HG02973 (cell line): ENCODE measurements around the gene ST3GAL4.

Experiments
- ATAC-seq: cut with Tn5 transposase; IDR thresholded peaks from one replicate; pipeline ENCODE4 v1.9.1; 2021; ENCODE audit warnings: moderate library complexity; ENCODE audit not compliant: unreplicated experiment

ST3GAL4 gene

GRCh38 chr11:126403658-126404057 lies 48.2 kb downstream of the ST3GAL4 start:
- ATAC-seq, result peak; percentile 90

GRCh38 chr11:126404367-126404766 lies 48.9 kb downstream of the ST3GAL4 start:
- no peak for ATAC-seq

DNA sequence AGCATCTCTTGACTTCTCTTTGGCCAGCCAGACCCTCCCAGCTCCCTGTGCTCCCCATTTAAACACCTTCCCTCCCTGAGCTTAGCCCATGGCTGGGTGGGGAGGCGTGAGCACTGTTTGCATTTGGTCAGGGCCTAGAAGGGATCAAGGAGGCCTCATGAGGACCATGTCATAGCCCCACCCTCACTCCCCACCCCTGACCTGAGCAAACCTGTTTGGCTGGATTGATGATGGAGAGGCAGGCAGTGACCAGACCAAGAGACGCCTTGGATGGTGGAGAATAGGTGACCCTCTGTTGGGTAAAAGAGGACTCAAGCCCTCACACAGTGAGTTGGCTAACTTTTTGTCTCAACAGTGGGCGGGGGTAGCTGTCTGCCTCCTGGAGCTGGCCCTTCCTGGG lies 49.9 kb downstream of the ST3GAL4 start:
- ATAC-seq, result no peak

GRCh38 chr11:126405906-126406305 lies 50.4 kb downstream of the ST3GAL4 start:
- no peak for ATAC-seq

DNA sequence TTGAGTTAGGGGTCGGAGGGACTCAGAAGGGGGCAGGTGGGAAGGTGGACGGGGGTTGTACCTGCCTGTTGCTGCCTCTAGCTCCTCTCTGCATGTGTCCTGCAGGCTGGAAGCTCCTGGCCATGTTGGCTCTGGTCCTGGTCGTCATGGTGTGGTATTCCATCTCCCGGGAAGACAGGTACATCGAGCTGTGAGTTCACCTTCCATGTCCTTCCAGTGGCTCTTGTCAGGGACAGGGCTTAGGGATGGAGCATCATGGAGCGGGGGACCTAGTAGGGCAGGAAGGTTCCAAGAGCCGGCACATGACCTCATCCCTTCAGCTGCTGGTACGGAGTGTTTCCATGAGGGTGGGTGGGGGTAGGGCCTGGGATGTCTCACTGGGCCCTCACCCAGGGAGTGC lies 50.9 kb downstream of the ST3GAL4 start:
- no peak for ATAC-seq

DNA sequence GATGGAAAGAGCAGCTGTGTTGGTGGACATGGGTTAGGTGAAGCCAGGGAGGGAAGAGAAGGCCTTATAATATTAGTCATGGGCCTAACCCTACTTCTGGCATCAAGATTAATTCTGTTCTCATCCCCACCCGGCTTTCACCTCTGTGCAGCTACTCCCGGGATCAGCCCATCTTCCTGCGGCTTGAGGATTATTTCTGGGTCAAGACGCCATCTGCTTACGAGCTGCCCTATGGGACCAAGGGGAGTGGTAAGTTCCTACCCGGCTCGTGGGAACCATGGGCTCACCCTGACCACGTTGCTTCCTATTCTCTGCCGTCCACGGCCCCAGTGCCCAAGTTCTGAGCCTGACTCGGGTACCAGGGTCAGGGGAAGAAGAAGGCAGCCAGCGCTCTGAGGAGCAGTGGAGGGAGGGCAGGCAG lies 51.6 kb downstream of the ST3GAL4 start:
- ATAC-seq, result no peak

GRCh38 chr11:126407682-126408288 lies 52.3 kb downstream of the ST3GAL4 start:
- no peak for ATAC-seq

- no peak for ATAC-seq
Measured at GRCh38 chr11:126408496-126408895, 53.0 kb downstream of the ST3GAL4 start.

GRCh38 chr11:126408901-126409619 lies 53.6 kb downstream of the ST3GAL4 start:
- no peak for ATAC-seq

DNA sequence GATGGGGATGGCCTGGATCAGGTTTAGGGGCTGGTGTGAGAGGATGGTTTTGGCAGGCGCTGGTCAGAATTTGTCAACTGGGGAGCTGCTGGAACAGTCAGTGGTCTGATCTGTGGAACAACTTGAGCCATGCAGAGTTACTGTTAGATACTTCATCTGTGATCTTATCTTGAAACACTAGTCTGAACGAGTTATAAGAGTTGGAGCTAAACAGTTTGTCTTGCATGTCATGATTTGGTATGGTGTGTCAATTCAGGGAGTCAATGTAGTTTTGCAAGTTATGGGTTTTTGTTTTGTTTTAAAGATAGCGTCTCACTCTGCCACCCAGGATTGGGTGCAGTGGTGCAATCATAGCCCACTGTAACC lies 54.1 kb downstream of the ST3GAL4 start:
- no peak for ATAC-seq

- ATAC-seq, result no peak
Measured at GRCh38 chr11:126410649-126411048, 55.2 kb downstream of the ST3GAL4 start.

DNA sequence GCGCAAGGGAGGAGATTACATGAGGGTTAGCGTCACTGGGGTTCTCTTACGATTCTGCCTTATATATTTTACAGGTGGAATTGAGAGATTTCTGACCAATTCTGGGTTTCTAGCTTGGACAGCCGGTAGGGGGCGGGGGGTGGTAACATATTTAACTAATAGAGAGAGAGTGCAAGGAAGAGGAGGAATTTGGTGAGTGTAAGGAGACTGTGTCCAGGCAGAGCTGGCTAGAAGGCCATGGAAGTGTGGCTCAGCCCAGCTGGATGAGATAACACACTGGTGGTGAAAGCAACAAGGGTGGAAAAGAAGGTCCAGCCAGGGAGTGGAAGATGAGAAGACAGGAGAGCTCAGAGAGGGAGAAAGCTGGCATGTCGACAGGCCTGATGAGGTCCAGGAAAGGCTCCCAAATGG lies 56.5 kb downstream of the ST3GAL4 start:
- no peak for ATAC-seq

GRCh38 chr11:126413426-126413825 lies 57.9 kb downstream of the ST3GAL4 start:
- ATAC-seq, result no peak

- ATAC-seq, result no peak
Measured at GRCh38 chr11:126413843-126414405, 58.4 kb downstream of the ST3GAL4 start.

- ATAC-seq, result no peak
Measured at GRCh38 chr11:126414615-126415014, 59.1 kb downstream of the ST3GAL4 start.

GRCh38 chr11:126415128-126415527 lies 59.6 kb downstream of the ST3GAL4 start:
- no peak for ATAC-seq

- ATAC-seq, result no peak
Measured at GRCh38 chr11:126415669-126416420, 60.4 kb downstream of the ST3GAL4 start.

- ATAC-seq, result peak; percentile 91
Measured at GRCh38 chr11:126416542-126417090, 61.1 kb downstream of the ST3GAL4 start.

GRCh38 chr11:126417091-126417862 lies 61.8 kb downstream of the ST3GAL4 start:
- ATAC-seq, result no peak

DNA sequence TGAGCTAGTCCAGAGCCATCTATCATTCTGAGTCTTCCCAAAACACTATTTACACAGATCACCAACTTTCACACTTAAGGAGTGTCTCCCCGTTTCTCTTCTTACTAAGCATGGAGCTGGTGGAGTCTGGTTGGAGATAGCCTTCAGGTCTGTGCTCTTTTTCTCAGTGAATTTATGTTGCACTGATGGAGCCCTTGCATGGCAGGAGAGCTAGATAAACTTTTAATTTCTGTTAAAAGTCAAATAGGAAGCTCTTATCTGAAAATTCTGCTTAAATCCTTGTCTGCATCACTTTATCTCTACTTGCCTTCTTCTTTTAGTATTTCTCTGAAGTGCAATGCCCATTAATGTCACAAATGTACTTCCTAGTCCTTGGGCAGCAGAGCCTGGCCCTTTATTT lies 63.4 kb downstream of the ST3GAL4 start:
- ATAC-seq, result no peak
